Mucosa of gallbladder (tissue), 1 donor: ENCODE measurements around the gene GTF3C2. TPM values are rescaled to one million over a fixed set of nuclear protein-coding genes. Genes with fewer than 3 reads are reported as not detected.
"Not testable (repeated sequence)": the region's sequence is repeated elsewhere in the genome, so short reads cannot be mapped to it uniquely, and the experiment has no call there.

Experiments
- DNase-seq: peaks from one replicate; pipeline ENCODE4 v3.0.0-alpha.2; 2020; ENCODE audit warnings: low spot score
- total RNA-seq: library from RNA; stranded (reverse); gene quantifications from one replicate; pipeline ENCODE4 v1.2.1, GENCODE V29; 2021
- donor health status: DM: no; HTN: no; CAD: no.

Gene GTF3C2
- total RNA-seq, 1 donor from 2014 or later, result 49.5 TPM

- DNase-seq, result no peak
Measured at GRCh38 chr2:27370816-27371620, 14.5 kb upstream of the GTF3C2 start.

DNA sequence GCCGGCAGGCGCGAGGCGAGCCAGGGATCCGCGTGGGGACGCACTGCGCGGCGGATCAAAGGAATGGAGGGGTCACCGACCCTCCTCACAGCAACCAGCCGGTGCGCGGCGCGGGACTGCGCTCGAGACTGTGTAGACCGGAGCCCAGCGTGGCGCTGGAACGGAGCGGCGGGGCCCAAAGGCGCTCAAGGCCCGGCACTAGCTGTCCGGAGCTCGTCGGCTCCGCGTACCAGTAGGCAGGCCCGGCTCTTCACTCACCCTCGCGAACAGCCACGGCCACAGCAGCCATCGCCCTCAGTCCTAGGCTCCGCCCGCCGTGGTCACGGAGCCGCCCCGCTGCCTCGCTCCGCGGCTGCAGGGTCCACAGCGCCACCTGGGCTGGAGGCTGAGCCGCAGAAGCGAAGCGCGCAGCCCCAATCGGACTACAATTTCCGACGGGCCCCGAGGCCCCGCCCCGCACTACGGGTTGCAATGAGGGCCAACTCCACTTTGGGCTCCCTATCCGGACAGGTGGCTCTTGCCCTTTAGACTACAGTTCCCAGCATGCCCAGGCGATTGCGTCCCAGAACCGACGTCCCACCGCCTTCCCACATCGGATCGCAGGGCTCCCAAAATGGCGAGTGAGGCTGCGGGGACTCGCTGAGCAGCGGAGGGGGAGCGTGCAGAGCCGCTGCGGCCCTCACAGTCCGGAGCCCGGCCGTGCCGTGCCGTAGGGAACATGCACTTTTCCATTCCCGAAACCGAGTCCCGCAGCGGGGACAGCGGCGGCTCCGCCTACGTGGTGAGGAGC lies 13.7 kb upstream of the GTF3C2 start, which contains the start of the genes EIF2B4 and SNX17:
Gene EIF2B4, minus strand, starts transcription at position 313 of the 790 bp plus-strand sequence. Its CDS starts 24 bp downstream, at position 289.
Gene SNX17, plus strand, starts transcription at position 591 of the 790 bp plus-strand sequence. Its CDS starts 128 bp downstream, at position 719.
- DNase-seq, result peak; percentile 100

- DNase-seq, result no peak
Measured at GRCh38 chr2:27369471-27370025, 13.0 kb upstream of the GTF3C2 start.

- DNase-seq, result no peak
Measured at GRCh38 chr2:27363933-27364332, 7.4 kb upstream of the GTF3C2 start.

DNA sequence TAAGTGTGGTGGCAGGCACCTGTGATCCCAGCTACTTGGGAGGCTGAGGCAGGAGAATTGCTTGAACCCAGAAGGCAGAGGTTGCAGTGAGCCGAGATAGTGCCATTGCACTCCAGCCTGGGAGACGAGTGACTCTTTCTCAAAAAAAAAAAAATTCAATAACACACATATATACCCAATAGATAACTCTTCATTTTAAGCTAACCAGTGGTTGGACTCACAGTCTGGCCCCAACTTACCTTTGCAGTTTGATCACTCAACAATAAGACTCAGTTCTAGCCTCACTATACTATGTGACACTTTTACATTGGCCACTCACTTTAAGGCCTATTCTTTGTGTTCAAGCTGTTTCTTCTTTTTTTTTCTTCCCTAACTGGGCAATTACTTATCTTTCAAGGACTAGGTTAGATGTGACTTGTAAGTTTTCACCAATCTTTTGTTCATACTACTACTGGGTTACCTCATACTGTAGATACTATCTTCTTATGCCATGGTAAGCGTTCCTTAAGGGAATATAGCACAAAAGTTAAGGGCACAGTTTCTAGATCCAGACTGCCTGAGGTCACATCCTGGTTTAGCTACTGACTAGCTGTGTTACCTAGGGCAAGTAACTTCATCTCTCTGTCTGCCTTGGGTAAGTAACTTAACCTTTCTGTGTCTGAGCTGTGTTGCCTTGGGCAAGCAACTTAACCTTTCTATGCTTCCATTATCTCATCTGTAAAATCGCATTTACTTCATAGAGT lies 6.3 kb upstream of the GTF3C2 start:
- no peak for DNase-seq

DNA sequence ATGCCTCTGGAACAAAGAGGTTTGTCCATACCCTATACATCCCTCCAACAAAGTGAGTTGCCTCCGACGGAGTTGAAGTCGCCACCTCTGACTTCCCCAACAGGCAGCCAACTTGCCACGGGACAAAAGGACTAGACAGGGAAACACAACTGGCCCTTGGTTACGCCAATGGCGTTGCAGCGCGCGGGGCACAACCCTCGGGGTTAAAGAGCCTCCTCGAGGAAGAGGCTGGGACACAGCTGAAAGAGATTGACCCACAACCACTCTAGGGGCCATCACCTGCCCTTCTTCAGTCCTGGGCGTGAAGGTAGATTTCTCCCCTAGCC lies 545 bp downstream of the GTF3C2 start:
- peak; percentile 24 for DNase-seq

DNA sequence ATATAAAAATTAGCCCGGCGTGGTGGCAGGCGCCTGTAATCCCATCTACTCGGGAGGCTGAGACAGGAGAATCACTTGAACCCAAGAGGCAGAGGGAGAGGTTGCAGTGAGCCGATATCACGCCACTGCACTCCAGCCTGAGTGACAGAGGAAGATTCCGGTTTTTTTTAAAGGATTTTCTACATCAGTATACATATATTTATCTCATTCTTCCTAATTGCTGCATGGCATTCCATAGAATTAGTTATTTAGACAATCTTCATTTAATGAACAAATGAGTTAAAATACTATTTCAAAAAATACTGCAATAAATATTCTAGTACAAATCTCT lies 2.0 kb downstream of the GTF3C2 start:
- DNase-seq, result no peak

- DNase-seq, result no peak
Measured at GRCh38 chr2:27353762-27354596, 2.6 kb downstream of the GTF3C2 start.

DNA sequence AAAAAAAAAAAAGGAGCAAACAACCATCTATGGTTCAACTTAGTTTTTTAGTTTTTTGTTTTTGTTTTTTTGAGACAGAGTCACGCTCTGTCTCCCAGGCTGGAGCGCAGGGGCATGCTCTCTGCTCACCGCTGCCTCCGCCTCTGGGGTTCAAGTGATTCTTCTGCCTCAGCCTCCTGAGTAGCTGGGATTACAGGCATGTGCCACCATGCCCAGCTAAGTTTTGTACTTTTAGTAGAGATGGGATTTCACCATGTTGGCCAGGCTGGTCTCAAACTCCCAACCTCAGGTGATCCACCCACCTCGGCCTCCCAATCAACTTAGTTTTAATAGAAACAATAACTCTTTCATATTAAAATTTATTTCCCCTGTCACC lies 3.2 kb downstream of the GTF3C2 start:
- DNase-seq, result not testable (repeated sequence)

DNA sequence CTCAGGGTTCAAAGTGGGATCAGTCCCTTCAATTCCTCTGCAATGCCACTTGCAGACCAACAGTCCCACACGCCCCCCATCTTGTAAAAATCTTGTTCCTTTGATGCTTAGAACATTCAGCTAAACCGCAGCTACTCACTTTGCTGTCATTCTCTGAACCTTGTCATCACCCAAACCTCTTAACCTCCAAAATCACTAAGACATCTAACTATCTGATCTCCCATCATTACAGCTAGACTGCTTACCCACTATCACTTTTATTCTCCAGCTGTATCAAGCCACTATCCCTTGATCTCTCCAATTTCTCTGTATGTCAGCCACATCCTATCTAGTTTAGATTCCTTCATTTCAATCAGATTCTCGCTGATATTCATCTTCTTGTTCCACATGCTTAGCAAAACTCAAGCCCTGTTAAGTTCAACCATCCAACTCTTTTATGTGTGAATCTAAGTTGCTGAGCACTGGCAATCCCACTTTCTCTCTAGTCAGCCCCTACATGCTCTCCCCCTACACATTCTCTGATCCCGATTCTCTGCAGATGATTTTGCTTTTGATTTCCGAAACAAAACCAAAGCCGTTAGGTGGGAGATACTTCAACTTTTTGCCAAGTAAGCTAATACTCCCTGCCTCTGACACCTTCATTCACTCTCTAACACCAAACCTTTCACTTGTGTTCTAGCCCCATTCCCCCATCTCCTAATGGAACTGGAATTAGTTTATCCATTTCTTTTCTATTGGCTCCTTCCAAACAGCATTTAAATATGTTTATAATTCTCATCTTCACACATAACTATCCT lies 4.6 kb downstream of the GTF3C2 start:
- DNase-seq, result no peak

- no peak for DNase-seq
Measured at GRCh38 chr2:27350106-27350693, 6.4 kb downstream of the GTF3C2 start.

- no peak for DNase-seq
Measured at GRCh38 chr2:27347641-27348040, 8.9 kb downstream of the GTF3C2 start.

DNA sequence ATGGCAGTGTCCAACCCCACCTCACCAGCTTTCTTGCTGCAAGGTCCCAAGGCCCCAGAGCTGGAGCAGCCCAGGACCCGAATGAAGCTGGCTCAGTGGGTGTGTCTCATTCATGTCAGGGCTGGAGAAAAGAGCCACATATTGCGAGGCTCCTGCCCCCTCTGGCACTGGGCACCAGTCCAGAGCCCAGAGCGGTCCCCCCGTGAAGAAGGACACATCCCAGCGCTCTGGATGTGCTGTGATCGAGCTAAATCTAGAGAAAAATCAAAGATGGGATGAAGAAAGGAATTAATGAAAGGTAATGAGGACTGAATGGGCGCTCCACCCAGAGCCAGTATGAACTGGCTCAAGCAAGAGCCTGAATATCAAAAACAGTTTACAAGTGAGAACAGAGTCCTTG lies 20.4 kb downstream of the GTF3C2 start:
- no peak for DNase-seq

DNA sequence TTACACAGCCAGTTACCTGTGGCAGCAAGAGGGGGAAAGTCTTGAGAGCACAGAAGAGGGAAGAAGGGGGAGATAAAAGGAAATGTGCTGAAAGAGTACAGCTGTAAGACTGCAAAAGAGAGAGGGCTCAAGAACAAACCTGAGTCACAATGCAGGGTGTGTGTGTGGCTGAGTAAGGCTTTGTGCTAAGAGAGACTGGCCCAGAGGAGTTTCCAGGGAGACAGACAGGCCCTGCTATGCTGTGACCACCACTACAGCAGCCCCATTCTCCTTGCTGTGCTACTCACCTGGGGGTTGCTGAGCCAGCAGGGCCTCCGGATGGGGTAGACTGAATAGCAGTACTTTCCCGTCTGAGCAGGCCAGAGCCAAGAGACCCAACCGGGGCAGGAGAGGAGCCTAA lies 21.3 kb downstream of the GTF3C2 start:
- DNase-seq, result no peak

DNA sequence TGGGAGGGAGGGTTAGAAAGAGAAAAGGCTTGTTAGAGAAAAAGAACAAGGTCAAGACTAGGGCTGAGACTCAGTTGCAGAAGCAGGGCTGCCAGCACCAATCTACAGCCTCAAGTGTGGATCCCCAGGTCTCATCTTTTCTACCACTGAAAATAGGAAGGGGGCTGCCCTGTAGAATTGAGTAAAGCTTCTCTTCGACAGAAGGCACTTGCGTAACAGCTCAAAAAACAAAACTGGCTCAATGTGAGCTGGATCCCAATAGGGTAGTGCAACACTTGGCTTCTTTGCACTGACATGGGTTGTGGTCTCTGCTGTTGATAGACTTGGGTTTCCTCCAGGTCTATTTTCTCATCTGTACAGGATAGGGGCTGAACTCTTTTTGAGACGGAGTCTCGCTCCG lies 31.8 kb downstream of the GTF3C2 start:
- no peak for DNase-seq

- DNase-seq, result no peak
Measured at GRCh38 chr2:27323596-27324285, 32.8 kb downstream of the GTF3C2 start.

DNA sequence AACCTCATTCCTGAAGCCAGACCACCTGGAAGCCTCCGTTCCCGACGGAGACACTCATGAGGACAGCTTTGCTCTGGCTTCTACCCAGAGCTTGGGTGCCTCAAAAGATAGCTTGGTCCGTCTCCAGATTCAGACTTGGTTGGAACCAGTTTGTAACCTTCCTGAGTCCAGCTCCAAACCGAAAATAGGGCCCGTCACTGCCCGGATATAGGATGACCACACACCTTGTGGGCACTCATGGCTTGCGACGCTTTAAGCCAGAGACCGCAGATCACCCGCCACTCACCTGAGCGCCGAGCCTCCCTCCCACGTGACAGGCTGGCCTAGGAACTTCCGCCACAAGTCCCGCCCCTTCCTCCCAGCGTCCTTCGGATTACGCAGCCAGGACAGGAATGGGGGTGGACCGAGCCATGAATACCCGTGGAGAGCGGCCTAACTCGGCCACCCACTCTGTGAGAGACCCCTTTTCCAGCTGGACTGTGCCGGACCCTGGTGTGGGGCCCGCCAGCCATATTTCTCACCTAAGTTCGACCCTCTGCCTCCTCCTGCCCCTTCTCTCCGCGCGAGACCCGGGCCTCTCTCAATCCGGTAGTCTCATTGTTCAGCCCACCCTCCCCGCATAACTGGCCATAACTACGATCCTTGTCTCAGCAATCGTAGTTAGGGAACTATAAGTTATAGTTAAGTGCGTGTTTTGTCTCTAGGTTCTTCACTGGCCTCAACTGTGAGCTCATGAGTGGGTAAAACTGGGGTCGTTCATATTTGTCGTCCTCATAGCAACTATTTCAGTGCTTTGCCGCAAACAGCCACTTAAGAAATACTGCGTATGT lies 33.6 kb downstream of the GTF3C2 start, which contains the start of gene MPV17:
Gene MPV17, minus strand, starts transcription at position 332 of the 830 bp plus-strand sequence. CDS start 580 bp downstream, outside the sequence.
- peak; percentile 94 for DNase-seq

- no peak for DNase-seq
Measured at GRCh38 chr2:27322301-27322765, 34.2 kb downstream of the GTF3C2 start.
